GM19043 (cell line): ENCODE results near the gene TTBK1.

Source experiments
- ATAC-seq: cut with Tn5 transposase; IDR thresholded peaks from one replicate; pipeline ENCODE4 v1.9.1; 2021; ENCODE audit warnings: low read depth; ENCODE audit not compliant: unreplicated experiment

TTBK1 gene

DNA sequence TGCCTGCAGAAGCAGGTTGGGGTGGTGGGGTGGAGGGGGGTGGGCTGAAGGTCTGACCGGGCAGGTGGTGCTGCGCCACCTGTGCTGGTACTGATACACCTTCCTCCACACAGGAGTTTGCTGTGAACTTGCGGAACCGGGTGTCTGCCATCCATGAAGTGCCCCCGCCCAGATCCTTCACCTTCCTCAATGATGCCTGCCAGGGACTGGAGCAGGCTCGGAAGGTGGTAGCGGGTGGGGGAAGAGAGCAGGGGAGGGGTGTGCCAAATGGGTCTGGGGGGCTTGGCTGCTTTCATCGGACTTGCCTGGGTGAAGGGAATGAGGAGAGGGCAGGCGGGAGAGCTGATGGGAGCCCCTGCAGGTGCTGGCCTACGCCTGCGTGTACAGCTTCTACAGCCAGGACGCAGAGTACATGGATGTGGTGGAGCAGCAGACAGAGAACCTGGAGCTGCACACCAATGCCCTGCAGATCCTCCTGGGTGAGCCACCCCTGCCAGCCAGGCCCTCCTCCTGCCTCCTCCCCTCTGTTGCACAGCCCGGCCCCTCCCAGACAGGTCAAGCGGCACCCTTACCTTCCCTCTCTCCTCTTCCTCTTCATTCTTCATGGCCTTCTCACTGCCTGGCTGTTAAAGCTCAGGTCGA, 20.7 kb upstream of the TTBK1 start:
- no peak for ATAC-seq

- no peak for ATAC-seq
Measured at GRCh38 chr6:43223175-43223574, 20.1 kb upstream of the TTBK1 start.

DNA sequence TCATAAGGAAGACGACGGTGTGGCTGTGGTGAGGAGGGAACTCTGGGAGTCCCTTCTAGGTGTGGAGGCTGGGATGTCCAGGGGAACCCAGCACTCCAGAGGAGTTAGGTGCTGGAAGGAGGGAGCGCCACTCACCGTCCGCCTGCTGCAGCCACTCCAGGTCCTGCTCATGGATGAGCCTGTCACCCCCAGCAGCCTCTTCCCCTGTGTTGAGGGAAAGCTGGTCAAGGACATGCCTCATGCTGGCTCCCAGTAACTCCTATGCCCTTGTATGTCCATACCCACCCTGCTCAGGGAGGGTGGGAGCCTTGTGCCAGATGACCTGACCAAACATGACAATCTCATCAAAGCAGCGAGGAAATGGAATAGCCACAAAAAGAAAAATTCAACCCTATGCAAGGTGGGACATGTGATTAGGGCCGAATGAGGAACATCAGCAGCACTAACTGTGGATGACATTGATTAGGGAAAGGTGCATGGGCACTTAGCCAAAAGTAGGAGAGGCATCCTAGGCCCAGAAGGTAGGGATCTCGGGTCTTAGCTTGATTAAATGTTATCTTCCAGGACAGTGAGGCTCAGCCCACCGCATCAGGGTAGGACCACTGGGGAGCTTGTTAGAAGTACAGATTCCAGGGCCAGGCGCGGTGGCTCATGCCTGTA, 17.0 kb upstream of the TTBK1 start:
- ATAC-seq, result no peak

- ATAC-seq, result peak; percentile 69
Measured at GRCh38 chr6:43228951-43229802, 14.1 kb upstream of the TTBK1 start, which contains the start of gene DNPH1. Gene DNPH1 (minus strand): TSS chr6:43229481. CDS start chr6:43229456, 25 bp downstream.

GRCh38 chr6:43229803-43230620, 13.3 kb upstream of the TTBK1 start:
- ATAC-seq, result no peak

DNA sequence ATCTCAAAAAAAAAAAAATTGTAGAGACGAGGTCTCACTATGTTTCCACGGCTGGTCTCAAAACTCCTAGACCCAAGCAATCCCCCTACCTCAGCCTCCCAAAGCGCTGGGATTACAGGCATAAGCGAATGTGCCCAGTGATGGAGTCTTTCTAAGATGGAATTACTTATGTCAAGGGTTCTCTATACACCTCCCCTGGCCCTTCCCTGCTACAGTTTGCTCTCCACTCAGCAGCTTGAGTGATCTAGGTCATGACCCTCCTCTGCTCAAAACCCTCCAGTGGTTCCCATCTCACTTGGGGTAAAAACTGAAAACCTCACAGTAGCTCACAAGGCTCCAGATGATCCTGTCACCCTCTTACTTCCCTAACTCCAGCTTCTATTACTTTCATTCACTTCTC, 12.2 kb upstream of the TTBK1 start:
- no peak for ATAC-seq

DNA sequence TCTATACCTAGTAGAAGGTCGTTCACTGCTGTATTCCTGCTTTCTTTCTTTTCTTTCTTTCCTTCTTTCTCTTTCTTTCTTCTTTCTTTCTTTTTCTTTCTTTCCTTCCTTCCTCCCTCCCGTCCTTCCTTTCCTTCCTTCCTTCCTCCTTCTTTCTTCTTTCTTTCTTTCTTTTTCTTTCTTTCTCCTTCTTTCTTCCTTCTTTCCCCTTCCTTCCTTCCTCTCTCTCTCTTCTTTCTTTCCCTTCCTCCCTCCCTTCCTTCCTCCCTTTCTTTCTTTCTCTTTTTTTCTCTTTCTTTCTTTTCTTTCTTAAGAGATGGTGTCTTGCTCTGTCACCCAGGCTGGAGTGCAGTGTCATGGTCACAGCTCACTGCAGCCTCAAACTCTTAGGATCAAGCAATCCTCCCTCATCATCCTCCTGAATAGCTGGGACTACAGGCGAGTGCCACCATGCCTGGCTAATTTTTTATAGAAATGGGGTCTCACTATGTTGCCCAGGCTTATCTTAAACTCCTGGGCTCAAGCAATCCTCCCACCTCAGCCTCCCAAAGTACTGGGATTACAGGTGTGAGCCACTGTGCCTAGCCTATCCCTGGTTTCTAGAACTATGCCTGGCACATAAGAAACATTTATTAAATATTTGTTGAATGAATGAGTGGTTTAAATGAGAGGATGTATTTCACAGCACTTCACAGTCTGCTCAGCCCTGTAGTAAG, 11.4 kb upstream of the TTBK1 start:
- ATAC-seq, result no peak

- no peak for ATAC-seq
Measured at GRCh38 chr6:43235841-43236240, 7.4 kb upstream of the TTBK1 start.

DNA sequence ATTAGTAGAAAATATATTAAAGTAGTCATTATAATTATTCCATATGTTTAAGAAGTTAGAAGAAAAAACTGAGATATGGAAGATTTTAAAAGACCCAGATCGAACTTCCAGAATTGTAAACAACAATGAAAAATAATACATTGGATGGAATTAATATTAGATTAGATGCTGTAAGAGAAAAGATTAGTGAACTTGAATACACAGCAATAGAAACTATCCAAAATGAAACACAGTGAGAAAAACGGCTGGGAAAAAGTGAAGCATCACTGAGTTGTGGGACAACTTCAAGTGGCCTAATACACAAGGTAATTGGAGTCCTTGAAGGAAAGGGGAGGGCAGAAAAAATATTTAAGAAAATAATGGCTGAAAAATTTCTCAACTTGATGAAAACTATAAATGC, 4.2 kb upstream of the TTBK1 start:
- no peak for ATAC-seq

DNA sequence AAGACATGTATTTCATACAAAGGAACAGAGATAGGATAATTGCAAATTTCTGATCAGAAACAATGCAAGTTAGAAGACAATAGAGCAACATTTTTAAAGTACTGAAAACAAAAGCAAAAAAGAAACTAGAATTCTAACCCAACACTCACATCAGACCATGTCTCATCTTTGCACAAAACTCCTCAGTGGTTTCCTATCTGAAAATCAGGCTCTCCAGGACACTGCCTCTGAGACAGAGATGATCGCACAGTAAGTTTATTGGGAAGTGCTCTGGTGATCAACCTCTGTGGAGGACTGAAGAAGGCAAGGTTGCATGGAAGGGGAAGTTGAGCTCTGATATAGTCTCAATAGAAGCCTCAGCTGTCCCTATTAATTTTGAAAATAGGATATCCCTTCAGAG, 2.3 kb upstream of the TTBK1 start:
- ATAC-seq, result no peak

GRCh38 chr6:43241446-43241845, 1.8 kb upstream of the TTBK1 start:
- ATAC-seq, result no peak

DNA sequence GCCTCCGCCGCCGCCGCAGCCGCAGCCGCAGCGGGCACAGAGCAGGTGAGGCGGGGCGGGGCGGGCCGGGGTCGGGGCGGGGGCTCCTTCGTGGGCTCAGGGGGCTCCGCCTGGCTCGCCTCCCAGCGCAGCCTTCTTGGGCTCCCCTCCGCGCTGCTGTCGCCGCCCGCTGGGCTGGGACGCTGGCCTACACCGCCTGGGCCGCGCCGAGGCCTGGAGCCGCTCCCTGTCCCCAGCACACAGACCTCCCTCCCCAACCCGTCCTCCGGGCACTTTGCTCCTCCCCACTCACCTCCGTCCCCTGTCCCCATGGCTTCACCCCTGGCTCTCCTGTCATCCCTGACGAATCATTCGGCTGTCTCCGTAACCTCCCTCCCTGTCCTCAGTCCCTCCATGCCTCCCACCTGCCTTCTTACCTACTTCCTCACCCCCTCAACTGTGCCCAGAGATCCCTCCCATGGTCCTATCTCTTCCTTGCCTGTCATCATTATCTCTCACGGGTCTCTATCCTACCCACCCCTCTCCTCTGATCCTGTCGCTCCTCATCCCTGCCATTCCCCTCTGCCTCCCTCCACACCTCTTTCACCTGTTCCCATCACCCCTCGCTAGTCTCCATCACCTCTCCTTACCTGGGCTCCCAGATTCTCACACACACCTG, 512 bp downstream of the TTBK1 start:
- no peak for ATAC-seq

DNA sequence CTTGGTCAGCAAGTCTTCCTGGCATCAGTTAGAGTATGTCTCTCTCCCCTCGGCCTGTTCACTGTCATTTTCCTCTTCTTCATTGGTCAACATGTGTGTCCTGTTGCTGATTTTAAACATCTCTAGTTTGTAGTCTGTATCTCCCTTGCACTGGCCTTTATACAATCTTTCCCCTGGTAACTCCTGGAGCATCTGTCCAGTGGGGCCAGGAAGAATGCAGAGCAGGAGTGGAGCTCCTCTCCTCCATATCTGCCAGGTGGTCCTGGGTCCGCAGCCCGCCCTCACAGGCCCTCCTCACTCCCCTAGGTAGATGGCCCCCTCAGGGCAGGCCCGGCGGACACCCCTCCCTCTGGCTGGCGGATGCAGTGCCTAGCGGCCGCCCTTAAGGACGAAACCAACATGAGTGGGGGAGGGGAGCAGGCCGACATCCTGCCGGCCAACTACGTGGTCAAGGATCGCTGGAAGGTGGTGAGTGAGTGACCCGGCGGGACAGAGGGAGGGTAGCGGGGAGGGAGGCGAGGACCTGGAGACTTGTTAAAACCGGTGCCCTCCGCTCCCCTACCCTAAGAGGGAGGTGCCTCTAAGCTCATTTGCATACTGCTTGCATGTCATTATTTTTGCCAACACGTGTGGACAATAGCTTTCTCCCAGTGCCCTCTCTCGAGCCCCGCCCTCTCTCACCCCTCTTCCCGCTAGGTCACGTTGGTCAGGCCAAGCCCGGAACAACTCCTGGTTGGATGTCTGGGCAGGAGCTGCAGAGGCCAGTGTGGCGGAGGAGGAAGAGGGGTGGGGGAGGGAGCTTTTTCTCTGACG, 3.2 kb downstream of the TTBK1 start:
- ATAC-seq, result peak; percentile 33

DNA sequence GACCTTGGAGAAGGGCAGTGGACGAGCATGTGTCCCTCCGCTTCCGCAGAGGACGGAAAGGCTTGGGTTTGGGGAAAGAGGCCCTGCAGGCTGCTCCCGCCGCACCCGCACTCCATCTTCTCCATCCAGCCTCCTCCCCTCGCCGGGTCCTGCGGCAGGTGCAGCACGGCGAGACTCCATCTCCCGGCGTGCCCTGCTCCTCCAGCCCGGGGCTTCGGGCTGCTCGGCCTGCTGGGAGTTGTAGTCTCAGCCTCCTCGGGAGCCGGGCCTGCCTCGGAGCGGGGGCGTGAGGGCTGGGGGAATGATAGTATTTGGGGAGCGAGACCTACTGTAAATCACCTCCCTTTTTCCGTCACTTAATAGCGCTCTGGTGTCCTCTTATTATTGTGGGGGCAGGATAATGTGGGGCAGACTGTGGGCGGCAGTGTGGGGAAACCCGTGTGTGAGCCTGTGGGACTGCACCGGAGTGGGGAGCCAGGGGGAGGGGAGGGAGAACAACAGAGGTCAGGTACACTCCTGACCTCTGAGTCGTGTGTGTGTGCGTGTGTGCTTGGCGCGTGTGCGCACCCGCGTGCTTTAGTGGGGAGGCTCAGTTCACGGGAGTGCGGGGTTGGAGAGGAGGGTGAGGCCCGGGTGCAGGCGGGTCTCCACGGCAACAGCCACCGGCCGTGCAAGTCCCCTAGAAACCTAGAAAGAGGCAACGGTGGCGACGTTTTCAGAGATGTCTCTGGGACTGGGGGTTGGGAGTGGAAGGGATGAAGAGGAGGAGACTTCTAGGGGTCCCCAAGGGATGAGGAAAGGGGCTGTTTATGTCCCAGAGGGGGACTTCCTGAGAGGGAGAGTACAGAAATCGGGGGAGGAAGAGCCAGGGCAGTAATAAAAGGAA, 4.1 kb downstream of the TTBK1 start:
- ATAC-seq, result peak; percentile 89

- ATAC-seq, result no peak
Measured at GRCh38 chr6:43248101-43248500, 4.8 kb downstream of the TTBK1 start.

GRCh38 chr6:43248791-43249190, 5.5 kb downstream of the TTBK1 start:
- no peak for ATAC-seq

GRCh38 chr6:43250992-43251373, 7.7 kb downstream of the TTBK1 start:
- no peak for ATAC-seq

DNA sequence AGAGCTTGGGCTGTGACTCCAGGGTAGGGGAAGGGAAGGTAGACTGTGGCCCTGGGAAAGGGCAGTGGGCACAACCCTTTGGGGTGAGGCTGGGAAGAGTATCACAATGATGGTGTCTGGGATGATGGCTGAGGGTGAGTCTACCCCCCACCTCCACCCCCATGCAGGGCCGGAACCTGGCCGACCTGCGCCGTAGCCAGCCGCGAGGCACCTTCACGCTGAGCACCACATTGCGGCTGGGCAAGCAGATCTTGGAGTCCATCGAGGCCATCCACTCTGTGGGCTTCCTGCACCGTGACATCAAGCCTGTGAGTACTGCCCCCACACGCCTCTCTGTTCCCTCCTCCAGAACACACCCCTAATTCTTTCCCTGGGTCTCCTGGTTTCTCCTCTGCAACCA, 10.1 kb downstream of the TTBK1 start:
- ATAC-seq, result no peak
